ENCODE data around the gene CMTM6.
"Not testable (repeated sequence)": the region's sequence is repeated elsewhere in the genome, so short reads cannot be mapped to it uniquely, and the experiment has no call there.

The CMTM6 gene

GRCh38 chr3:32502118-32502945, at the start of gene CMTM6:
TSS of gene CMTM6 (minus strand) at chr3:32502852. CDS start at chr3:32502745, 107 bp downstream.
- peak; percentile 65 for DNase-seq (ENCODE audit: low spot score)

- DNase-seq (ENCODE audit: low spot score), result no peak
Observed at GRCh38 chr3:32552013-32552412, 49.4 kb upstream of the CMTM6 start.

DNA sequence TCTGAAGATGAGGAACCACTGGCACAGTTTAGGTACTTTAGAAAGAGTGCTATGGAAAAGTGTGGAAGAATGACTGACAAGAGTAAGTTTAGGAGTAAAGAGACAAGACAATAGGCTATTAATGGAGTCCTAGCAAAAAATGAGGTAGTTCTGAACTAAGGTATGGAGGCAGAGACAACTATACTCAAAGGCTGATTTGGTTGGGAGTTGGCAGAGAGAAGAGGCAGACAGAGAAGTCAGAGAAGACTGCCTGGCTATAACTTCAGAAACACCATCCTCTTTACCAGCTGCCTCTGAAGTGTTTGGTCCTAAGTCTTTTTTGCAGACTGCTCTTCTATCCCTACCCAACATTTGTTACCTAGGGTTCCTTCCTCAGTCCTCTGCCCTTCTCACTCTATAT, 48.8 kb upstream of the CMTM6 start:
- no peak for DNase-seq (ENCODE audit: low spot score)

- DNase-seq (ENCODE audit: low spot score), result no peak
Observed at GRCh38 chr3:32551087-32551486, 48.4 kb upstream of the CMTM6 start.

- DNase-seq (ENCODE audit: low spot score), result no peak
Observed at GRCh38 chr3:32545305-32545704, 42.7 kb upstream of the CMTM6 start.

- DNase-seq (ENCODE audit: low spot score), result no peak
Observed at GRCh38 chr3:32544894-32545293, 42.2 kb upstream of the CMTM6 start.

DNA sequence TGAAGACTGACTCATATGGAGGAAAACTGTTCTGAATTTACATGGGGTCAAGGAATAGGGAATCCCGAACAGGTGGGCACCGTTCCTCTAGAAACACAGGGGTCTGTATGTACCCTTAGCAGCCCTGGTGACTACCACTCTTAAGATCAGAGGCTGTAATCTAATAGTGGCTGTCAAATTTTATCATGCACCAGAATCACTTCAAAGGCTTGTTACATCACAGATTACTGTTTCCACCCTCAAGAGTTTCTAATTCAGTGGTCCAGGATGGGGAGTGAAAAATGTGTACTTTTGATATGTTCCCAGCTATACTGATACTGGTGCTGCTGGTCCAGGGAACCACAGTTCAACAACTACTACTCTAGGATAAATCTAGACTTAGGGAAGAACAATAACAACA, 40.2 kb upstream of the CMTM6 start:
- no peak for DNase-seq (ENCODE audit: low spot score)

DNA sequence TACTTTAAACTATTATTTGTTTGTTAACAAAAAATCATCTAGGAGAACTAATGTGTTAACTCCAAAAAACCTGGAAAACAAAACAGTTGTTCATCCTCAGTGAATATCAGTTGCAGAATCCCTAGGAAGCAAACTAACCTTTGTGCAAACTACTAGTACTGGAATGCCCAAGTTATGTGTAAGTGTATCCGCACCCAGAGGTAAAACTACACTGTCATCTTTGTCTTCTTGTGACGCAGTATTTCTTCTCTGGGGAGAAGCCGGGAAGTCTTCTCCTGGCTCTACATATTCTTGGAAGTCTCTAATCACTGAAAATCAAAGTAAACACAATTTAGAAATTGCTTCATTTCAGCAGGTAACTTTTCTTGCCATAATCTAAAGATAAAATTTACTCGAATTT, 38.2 kb upstream of the CMTM6 start:
- no peak for DNase-seq (ENCODE audit: low spot score)

GRCh38 chr3:32532434-32532833, 29.8 kb upstream of the CMTM6 start:
- no peak for DNase-seq (ENCODE audit: low spot score)

DNA sequence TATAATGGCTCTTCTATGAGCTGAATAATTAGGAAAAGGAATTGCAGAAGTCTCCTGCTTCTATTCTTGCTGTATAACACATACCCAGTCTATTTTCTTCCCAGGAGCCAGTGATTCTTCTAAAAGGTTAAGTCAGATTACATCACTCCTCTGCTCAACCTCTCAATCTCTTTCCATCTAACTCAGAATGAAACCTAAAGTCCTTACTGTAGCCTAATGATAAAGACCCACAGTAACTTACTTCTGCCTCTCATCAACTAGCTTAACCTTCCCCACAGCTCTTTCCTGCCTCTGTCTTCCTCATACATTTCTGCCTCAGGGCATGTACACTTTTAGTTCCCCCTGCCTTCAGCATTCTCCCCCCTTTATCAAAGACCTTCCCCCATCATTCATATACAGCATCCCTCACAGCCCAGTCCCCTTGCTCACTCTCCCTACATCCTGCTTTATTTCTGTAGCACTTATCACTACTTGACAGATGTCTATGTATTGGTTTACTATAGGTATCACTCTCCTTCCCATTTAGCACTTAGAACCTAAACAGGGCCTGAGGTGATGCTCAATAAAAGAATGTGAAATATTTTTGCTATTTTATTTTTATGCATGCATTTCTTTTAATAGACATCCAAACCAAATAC, 28.5 kb upstream of the CMTM6 start:
- DNase-seq (ENCODE audit: low spot score), result no peak

DNA sequence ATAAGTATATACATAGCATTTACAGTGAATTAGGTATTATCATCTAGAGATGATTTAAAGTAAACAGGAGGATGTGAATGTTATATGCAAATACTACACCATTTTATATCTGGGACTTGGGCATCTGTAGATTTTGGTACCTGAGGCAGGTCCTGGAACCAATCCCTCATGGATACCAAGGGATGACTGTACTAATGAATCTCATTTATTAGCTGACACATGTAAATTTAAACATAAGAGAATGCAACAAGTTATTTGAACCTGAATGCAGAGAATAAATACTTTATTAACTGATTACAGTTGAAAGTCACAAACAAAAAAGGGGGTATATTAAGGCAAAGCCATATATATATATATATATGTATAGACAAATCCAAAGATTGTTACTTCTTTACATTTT, 23.1 kb upstream of the CMTM6 start:
- DNase-seq (ENCODE audit: low spot score), result no peak

DNA sequence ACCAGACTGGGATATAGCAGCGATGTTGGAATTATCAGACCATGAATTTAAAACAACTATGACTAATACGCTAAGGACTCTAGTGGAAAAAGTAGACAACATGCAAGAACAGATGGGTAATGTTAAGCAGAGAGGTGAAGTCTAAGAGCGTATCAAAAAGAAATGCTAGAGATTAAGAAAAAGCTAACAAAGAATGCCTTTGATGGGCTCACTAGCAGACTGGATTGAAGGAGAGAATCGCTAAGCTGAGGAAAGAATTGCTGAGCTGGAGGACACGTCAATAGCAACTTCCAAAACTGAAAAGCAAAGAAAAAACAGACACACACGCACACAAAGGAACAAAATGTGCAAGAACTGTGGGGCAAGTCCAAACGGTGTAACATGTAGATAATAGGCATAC, 20.0 kb upstream of the CMTM6 start:
- no peak for DNase-seq (ENCODE audit: low spot score)

GRCh38 chr3:32518921-32519320, 16.3 kb upstream of the CMTM6 start:
- DNase-seq (ENCODE audit: low spot score), result not testable (repeated sequence)

- not testable (repeated sequence) for DNase-seq (ENCODE audit: low spot score)
Observed at GRCh38 chr3:32516751-32517150, 14.1 kb upstream of the CMTM6 start.

GRCh38 chr3:32511005-32511404, 8.4 kb upstream of the CMTM6 start:
- DNase-seq (ENCODE audit: low spot score), result no peak

DNA sequence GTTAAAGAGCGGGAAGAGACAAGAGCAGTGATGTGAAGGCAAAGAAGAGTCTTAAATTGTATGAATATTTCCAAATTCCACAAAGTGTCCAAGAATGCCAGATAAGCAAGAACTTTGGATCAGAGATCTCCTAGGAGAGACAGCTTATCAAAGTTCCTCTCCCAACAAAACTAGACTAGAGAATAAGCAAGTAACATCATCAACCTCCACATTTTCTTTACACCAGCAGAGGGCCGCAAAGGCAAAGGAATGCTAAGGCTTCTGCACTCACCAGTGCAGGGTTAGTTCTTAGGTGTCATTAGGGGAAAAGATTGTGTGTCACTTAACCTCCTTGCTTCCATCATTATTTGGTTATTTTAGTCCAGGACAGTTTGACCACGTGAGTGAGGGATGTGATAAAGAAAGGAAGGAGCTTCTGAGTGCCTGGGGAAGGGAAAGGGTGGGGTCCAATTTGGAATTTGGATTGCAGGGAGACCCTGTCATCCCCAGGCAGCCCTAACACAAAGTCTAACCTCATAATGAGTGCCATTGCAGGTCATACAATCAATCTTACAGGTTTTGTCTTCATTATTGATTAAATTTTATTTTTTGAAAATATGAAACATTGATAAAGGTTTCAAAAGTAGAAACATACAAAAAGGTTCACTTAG, 7.5 kb upstream of the CMTM6 start:
- peak; percentile 71 for DNase-seq (ENCODE audit: low spot score)

- DNase-seq (ENCODE audit: low spot score), result no peak
Observed at GRCh38 chr3:32508711-32509110, 6.1 kb upstream of the CMTM6 start.

DNA sequence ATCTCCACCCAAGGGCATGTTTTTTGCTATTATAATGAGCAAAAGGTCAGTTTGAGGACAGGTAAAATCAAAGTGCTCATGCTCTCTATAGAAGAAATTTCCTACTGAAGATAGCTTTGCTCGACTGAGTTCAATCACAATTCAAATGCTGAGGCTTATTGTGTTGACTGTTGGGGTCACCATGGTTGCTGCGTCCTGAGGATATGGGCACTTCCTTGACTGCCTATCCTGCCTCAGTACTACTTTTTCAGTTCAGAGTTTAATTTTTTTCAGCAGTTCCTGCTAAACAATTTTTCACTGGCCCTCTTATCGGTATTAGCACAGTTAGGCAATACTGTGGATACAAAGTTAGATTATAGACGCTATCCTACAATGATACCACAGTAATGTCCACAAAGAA, 3.8 kb upstream of the CMTM6 start:
- no peak for DNase-seq (ENCODE audit: low spot score)

GRCh38 chr3:32502946-32503286, 264 bp upstream of the CMTM6 start:
- no peak for DNase-seq (ENCODE audit: low spot score)

DNA sequence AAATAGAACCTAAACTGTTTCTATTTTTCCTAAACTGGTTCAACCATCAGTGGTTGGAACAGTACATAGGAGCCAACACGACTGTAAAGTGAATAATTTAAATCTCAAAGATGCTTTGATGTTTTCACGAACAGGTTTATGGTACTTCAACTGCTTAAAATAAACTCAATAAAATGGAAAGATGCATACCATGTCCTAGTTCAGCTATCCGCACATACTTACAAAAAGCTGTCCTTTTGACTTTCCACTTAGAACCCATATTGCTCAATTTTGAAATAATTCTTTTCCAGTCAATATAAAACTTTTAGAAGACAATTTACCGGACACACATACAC, 902 bp downstream of the CMTM6 start:
- DNase-seq (ENCODE audit: low spot score), result no peak

DNA sequence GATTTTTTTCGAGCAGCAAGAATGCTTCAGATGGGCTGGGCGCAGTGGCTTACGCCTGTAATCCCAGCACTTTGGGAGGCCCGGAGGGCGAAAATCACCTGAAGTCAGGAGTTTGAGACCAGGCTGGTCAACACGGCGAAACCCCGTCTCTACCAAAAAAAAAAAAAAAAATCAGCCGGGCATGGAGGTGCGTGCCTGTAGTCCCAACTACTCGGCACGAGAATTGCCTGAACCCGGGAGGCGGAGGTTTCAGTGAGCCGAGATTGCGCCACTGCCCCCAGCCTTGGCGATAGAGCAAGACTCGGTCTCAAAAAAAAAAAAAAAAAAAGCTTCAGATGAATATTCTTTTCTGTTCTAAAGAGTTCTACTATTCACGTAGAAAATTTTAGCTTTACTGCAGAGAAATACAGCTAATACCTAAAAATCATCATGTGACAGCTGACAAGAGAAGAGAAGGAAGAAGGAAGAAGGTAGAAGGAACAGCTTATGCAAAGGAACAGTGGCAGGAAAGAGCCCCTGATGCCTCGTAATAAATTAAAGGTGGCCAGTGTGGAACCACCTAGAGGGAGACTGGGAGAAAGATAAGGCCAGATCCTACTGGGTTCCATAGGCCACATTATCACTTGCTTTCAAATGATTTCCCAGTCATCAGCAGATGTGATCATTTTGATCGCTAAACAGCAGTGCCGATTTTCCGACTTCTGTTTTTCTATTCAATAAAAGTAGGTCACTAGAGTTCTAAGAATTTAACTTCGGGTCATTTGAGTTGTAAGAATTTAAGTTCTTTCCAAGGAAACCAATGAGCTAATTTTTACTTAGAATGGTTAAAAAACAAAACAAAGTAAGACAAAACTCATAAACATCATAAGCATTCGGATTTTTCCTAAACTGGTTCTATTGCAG, 1.5 kb downstream of the CMTM6 start:
- DNase-seq (ENCODE audit: low spot score), result peak; percentile 61

DNA sequence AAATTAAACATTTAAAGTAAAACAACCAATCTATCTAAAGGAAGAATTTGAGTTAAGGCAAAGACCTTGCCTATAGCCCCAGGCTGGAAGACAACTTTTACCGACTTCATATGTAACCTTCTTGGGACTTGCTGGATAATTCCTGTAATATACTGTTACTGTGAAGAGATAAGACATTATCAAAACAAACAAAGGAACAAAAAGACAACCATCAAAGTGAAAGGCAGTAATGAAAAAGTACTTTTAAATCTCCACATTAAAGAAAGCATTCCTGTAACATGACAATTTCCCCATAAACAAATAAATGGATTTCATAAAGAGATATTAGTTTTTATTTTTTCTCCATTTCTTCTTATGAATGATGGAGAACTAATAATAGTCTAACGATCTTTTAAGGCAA, 2.4 kb downstream of the CMTM6 start:
- DNase-seq (ENCODE audit: low spot score), result peak; percentile 9
